NCI-H2227 treated with DMSO at 0.1 percent for 48 hours (cell line): ENCODE data around the gene GATAD2B.

ENCODE experiments used
- DNase-seq: peaks from one replicate; lab custom pipeline; 2025; lab: John Stamatoyannopoulos, UW

The GATAD2B gene

DNA sequence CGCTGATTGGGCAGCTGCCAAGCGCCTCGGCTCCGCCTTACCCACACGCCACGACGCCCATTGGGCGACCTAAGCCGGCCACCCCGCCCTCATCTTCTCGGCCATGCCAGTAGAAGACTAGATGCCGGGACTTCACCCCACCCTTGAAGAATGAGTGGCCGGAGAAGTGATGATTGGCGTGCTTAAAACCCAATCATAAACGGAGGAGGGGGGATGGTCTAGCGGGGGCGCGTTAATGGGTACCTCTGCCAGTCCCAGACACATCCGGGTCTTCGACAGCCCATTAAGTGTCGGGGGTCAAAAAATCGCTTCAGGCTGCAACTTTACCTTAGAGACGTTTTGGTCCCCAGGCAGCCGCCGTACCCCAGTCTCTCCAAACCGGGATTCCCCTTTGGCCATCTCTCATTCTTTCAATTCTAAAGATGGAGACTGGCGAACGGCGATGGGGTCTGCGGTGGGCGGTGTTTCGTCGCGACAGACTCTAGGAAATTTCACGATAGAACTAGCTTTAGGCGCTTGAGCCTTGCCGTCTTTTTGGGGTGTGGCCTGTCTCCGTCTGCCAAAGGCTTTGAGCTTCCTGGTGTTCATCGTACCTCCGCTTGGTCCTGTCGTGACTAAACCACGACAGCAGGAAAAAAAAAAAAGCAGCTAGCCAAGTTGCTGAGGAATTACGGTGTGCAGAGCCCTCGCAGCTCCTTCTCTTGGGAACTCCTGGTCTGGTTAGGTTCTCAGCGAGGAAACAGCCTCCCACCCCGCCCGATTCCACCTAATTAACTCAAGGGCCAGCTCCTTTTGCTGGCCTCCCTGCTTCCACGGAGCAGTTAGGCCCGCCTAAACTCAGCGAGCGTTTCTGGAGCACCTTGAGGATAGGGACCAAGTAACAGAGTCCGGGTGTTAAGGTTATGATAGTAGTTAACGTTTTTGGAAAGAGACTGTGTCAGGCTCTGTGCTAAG lies at the start of gene GATAD2B:
GATAD2B (minus strand) TSS at position 1 of the 954 bp plus-strand sequence. CDS start 94,625 bp downstream, outside the sequence.
- DNase-seq = peak; percentile 99

DNA sequence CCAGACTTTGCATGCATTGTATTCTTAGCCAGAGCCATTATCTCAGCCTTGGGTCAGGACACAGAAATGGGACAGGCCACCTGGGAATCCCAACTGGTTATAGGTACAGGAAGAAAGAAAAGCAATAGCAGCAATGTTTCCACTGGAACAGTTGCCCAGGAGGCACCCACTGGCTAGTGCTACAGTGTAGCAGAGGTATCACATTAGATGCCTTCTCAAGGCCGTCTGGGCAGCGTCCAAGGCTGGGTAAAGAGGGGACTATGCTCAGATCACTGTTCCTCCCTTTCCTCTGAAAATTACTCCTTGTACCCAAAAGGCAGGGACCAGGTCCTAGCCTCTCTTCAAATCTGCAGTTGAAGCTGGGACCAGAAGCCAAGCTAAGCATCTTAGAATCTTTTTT lies 47.6 kb upstream of the GATAD2B start:
- DNase-seq = no peak

DNA sequence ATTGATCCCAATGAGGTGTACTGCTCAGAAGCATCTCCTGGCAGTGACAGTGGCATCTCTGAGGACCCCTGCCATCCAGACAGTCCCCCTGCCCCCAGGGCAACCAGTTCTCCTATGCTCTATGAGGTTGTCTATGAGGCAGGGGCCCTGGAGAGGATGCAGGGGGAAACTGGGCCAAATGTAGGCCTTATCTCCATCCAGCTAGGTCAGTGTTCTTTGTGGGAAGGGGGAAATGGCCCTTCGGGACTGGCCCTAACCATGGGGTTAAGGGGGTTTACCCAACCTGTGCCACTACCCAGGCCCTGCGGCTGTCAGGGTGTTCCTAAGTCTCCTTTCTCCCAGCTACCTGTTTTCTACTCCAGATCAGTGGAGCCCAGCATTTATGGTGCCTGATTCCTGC lies 46.2 kb upstream of the GATAD2B start:
- DNase-seq = no peak

DNA sequence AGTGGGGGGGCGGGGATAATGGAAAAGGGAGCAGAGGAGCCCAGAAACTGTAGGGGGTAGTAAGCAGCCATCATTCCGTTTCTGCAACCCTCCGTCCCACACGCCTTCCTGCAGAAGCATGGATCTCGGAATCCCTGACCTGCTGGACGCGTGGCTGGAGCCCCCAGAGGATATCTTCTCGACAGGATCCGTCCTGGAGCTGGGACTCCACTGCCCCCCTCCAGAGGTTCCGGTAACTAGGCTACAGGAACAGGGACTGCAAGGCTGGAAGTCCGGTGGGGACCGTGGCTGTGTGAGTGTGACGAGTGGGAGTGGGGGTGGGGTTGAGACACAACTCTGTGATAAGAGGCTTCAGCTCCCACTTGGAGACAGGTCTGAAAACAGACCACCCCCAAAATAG lies 45.6 kb upstream of the GATAD2B start:
- DNase-seq = no peak

DNA sequence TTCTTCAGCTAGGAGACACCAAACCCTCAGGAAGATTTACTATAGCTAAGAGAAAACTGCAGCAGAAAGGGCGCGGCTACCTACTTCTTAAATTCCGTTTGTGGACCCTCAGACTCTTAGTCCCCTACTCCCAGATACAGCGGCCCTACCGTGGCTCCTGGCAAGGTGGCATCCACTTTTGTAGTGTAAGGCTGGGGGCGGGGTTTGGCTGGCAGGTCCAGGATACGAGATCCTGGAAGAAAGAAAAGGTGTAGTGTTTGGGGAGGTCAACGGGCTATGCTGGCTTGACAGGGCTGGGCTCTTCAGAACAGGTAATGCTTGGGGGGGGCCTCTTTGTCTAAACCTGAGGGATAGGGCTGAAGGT lies 45.2 kb upstream of the GATAD2B start:
- no peak for DNase-seq

DNA sequence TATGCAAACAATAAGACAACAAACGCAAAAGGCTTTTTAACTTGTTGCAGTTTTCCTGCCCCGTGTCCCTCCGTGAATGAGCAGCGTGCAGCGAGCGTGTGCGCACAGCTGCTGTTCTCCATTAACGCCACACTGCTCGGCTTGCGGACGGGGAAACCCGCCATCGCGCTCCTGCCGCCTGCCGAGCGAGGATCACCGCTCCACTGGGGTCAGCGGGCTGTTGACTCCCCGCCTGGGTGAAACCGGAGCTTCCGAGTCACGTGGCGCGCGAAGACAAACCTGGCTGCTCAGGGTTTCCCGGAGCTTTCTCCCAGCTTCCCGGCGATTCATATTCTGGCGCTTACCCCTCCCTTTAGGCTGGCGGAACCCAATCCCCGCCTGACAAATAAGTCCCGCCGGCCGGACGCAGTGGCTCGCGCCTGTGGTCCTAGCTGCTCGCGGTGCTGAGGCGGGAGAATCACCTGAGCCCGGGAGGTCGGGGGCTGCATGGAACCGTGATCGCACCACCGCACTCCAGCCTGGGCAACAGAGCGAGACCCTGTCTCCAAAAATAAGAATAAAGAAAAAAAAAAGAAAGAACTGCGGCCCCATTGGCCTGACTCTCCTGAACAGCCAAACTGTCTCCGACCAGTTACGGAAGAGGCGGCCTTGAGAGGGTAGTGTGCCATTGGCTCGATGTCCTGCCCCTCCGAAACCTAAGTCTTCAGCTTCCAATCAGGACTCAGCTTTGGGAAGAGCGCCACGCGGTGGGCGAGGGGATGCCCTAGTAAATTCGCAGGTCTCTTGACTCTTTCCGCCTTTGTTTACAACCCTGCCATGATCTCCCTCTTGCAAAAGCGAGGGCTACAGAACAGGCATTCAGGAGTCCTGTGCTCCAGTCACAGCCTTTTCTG lies 44.6 kb upstream of the GATAD2B start, which contains the start of gene CREB3L4:
CREB3L4 (plus strand) TSS at position 796 of the 893 bp plus-strand sequence. CDS start 624 bp downstream, outside the sequence.
- peak; percentile 97 for DNase-seq

DNA sequence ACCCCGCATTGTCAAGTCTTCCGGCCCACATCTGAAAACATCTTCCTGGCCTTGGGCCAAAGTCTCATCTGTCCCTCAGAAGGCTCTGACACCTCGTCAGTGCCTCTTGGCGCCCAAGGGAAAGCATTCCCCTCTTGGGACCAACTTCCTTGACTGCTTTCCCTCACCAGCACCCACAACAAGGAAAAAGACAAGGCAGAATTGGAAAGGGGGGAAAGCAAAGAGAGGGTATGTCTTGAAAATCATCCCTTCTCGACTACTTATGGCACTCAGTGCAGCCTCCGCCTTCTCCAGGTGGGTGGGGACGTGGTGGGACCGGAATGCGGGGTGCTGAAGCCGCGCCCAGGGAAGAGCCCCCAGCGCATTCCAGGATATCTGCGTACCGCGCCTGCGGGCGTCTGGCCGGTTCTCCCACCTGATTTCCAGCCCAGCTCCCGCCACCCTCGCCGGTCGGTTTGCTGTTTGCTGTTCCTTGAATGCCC lies 41.1 kb upstream of the GATAD2B start:
- peak; percentile 73 for DNase-seq

DNA sequence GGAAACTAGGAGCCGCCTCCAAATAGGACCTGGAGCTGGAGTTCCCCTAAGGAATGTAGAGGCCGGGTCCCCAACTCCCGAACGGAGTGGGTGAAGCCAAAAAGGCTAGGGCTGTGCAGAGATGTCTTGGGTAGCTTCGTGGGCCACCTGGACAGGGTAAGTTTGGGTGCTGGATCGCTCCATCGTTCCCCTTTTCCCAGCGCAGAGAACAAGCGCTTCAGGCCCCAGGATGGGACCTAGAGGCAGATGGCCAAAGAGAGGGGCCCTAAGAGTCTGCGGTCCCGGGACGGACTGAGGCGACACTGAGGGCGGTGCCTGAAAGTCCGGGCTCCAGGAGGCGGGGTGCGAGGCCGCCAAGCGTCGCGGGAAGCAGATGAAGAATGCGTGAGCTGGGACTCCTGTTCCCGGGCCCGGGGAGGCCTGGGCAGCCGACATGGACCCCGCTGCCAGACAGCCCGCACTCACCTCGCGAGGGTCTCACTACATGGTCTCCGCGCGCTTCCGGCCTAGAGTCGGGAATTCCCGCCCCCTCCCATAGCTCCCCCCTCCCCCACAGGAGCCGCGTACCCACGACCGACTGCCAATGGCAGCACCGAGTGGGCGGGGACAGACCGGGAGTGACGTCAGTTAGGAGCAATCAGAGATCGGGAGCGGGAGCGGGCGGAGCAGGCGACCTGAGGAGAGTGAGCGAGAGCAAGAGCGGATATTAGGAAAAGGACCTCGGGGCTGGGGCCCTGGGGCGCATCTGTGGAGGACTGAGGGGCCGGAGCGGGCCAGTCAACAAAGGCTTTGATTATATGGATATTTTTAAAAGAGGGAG lies 40.5 kb upstream of the GATAD2B start, which contains the start of gene SLC39A1:
SLC39A1 (minus strand) TSS at position 508 of the 820 bp plus-strand sequence. CDS start 822 bp downstream, outside the sequence.
- DNase-seq = peak; percentile 96

DNA sequence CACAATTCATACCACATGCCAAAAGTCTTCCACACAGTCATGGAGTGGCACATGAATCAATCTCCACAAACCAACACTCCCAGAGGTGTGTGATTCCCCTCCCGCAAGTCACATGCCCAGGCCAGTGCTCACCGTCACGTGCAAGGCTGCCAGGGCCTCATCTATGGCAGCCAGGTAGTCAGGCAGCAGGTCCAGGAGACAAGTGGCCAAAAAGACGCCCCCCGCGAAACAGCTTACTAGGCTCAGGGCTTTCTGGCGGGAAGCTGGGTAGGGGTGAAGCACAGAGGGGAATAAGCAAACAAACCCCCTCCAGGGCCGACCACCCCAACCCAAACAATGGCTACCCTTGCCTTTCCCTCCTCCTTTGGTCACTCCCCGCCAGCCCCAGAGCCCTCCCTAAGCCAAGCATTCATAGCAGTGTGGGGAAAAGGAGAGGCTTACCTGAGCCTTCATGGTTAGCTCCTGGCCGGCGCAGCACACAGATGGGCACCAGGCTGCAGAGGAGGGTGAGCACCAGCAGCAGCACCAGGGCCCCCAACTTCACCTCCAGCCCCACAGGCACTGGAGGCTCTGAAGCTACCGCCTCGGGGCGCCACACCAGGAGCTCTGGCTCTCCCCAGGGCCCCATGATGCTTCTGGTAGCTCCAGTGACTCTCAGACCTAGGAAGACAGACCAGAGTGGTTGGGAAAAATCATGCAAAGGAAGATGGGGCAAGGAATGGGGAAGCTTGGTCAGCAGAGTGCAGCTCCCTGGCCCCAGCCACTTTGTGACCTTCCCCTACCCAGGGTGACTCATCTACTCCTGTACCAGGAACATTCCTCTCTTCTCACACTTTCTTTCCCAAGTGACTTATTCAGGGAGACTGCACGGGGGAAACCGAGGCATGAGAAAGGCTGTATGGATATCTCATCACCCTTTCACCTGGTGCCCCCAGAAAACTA lies 39.6 kb upstream of the GATAD2B start:
- DNase-seq = no peak

DNA sequence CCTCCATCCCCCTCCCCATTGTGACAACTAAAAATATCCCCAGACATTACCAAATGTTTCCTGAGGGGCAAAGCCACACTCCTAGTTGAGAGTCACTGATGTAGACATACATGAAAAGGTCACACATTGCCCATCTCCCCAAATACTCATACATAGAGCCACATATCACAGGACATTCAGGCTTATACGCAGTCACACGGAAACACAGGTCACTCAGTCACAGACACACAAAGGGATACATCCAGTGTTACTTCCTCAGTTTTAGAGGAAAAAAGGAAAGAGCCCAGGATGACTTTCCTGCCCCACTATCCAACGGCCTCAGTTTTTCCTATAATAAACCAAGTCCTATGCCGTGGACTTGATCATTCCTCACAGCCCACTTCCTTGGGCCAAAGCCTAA lies 38.6 kb upstream of the GATAD2B start:
- DNase-seq = no peak

DNA sequence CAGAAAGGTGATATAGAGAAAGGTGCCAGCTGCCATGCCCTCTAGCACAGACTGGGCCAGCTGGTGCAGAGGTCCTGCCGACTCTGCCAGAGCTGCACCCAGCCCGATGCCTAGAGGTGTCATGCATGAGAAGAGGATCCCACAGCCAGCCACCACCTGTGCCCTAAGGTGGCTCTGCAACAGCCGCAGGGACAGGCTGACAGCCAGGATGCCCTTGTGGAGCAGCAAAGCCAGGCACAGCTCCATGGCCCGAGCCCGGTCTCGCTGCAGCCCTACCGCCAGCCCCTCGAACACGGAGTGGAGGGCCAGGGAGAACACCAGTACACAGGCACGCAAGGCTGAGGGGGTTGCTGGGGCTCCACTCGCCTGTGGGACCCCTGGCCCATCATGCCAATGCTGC lies 37.4 kb upstream of the GATAD2B start:
- no peak for DNase-seq

DNA sequence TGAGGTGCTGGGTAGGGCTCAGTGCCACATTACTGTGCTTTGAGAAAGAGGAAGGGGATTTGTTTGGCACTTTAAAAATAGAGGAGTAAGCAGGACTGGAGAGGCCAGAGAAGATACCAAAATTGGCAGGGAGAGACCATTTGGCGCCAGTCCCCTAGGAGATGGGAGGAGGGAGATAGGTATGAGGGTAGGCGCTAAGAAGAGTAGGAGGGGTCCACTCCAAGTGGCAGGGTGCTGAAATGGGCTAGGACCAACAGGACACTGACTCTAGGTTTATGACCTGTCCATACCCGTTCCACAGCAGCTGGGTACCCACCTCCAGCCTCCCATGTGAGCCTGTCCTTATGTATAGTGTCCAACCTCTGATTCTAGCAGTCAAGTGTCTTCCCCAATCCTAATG lies 36.7 kb upstream of the GATAD2B start:
- no peak for DNase-seq

DNA sequence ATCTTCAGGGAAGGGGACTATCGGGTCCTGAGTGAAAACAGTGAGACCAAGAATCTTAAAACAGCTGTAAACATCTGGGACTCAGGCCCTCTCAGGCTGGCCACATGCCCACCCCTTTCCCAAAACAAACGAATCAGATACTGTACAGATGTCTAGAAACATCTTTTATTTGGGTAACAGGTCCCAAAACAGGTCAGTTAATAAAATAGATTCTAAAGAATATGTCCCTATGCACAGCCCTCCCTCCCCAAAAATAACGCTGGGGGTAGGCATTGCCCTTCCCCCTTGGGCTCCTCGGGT lies 36.1 kb upstream of the GATAD2B start:
- DNase-seq = no peak

DNA sequence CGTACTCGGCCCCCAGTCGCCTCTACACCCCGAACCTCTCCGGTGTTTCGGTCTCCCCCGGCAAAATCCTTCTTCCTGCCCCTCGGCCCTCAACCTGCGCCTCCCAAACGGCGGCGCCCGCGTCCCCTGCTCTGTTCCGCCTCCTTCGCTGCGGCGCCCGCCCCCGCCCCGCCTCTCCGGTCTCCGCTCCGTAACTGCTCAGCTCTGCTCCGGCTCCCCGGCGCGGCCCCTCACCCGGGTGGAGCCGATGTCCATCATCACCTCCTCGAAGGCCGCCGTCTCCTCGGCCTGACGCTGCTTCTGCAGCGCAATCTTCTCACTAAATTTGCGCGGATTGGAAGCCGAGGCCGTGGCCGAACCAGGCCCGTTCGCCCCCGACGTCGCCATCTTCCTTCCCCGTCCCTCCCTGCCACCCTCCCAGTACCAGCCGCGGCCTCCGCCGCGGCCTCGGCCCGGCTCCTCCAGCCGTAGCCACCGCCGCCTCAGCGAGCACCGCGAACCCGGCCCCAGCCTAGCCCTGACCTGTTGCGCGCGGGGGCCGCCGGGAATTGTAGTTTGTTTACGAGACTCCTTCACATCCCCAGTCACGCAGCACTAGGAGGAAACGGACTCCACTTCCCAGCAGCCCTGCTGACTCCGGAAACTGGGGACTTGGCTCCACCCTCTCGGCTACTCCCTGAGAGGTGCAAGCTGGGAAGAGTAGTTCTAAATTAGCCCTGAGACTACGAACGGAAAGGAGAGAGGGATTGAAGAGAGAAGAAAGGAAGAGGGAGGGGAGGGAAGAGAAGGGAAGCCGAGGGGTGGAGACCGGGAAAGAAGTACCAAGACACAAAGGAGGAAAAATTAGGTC lies 35.6 kb upstream of the GATAD2B start, which contains the start of gene CRTC2:
CRTC2 (minus strand) TSS at position 502 of the 850 bp plus-strand sequence; CDS start at position 387, 115 bp downstream.
- peak; percentile 99 for DNase-seq

DNA sequence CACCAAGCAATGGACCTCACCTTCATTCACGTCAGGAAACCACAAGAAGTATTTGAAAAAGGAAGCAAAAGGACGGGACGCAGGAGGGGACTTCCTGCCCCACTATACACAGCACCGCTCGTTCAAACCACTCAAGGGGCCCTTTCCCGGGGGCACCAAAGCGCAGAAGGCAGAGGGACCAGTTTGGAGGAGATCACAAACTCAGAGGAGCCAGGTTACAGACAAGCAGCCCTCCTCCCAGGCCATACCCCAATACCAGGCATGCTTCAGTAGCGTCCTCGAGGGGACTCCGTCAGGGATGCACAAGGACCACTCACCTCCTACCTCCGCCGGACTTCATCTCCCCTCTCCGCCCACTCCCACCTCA lies 35.0 kb upstream of the GATAD2B start:
- no peak for DNase-seq

DNA sequence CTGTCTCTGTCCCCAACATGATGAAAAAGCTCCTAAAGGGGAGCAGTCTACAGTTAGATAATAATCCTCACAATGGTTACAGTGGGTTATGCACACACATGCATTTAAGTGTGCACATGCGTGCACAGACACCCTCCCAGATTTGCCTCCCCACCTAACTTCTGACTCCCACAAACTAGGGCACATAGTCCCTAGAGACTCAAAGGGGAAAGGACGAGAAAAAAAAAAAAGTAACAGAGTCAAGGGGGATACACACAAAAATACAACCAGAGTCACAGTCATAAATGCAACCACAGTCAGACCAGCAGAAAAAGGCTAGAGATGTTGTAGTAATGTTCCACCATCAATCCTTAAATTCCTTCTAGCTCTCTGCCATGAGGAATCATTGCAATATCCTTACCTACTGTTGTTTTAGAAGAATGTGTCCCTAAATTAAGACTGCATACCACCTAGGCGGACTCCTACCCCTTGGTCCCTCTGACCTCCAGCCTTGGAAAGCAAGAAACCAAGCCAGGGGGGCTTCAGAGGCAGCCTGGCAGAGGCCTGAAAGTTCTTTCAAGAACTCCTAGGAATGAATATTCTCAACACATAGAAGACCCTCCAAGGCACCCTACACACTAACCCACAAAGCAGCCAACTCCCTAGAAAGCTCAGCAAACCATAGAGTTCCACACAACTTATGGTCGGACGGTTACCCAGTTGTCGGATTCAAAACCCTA lies 34.4 kb upstream of the GATAD2B start:
- no peak for DNase-seq

DNA sequence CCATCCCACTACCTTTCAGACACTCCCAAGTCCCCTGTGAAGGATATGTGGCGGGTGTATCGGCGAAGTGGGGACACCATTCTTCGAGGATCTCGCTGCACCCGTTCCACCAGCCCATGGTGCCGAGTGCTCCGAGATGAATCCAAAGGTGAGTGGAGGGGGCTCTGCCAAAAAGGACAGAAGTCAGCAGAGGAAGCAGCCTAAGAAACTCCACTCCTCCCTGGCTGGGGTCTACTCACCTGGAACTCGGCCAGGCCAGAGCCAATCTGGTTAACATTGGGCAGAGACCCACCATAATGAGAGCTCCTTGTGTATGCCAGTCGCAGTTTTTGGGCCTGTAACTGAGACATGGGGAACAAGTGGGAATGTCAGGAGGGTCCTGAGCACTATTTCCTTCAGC lies 32.1 kb upstream of the GATAD2B start:
- no peak for DNase-seq

DNA sequence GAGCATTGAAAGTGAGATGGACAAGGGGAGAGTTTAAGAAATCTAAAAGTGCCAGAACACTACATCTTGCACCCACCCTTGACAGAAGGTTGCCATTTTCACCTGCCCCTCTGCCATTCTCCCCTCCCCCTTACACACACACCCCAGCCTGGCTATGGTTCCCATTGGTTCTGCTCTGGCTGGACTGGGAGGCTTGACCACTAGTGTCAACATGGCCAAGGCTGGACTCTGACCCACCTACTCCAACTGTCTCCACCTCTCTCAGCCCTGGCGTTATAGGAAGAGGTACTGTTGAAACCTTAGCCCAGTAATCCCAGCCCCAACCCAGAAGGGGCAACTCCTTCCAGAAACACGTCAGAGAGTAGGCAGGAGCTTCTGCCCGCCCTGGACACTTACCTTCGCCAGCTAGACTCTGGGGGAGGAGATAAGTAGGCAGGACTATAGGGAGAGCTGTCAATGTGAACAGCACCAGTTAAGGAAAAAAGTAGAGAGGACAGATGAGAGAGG lies 31.1 kb upstream of the GATAD2B start:
- DNase-seq = no peak

DNA sequence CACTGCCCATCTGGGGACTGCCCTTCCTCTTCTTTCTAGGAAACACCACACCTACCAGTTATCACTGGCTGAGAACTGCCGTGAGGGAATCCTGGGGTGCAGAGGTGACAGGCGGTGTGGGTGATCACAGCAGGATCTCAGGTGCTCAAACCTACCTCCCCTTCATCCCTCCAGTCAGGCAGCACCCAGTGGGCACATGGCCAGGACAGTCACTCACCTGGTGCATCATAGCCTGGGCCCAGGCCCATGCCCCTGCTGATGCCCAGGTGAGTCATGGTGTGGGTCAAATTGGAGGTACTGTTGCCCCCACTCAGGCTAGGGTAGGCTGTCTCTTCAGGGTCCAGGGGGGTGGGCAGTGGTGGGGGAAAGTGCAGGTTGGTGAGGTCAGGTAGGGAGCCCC lies 29.0 kb upstream of the GATAD2B start:
- no peak for DNase-seq
